Epithelial cell of esophagus (primary cell): ENCODE measurements around the gene FOXJ2.

Source experiments
- DNase-seq: peaks from one replicate; pipeline ENCODE4 v3.0.0; 2010; ENCODE audit warnings: low read depth
- H3K4me3 ChIP-seq: 2 replicates; pipeline ENCODE4 v1.5.1; 2011; ENCODE audit warnings: mild to moderate bottlenecking, low read length, control low read depth
- CTCF ChIP-seq: IDR thresholded peaks from 2 replicates; pipeline ENCODE4 v1.5.1; 2011; ENCODE audit warnings: low read depth, mild to moderate bottlenecking, low read length, control low read depth, inconsistent platforms; ENCODE audit not compliant: insufficient read depth; ENCODE audit errors: missing control alignments

FOXJ2 gene

GRCh38 chr12:8038659-8039114 is 6.2 kb downstream of the FOXJ2 start:
- DNase-seq = peak; percentile 69
- TF ChIP-seq CTCF = no peak
- peak overlapping the region; percentile 21 for H3K4me3 ChIP-seq

- DNase-seq = no peak
- no peak overlapping the region for H3K4me3 ChIP-seq
- no peak for TF ChIP-seq CTCF
These were observed 8.3 kb downstream of the FOXJ2 start for GRCh38 chr12:8040791-8041190.

- peak; percentile 72 for DNase-seq
- TF ChIP-seq CTCF = peak; percentile 83
- H3K4me3 ChIP-seq = no peak overlapping the region
These were observed 13.7 kb downstream of the FOXJ2 start for GRCh38 chr12:8045952-8046944.

- no peak overlapping the region for H3K4me3 ChIP-seq
These were observed 15.3 kb downstream of the FOXJ2 start for GRCh38 chr12:8047842-8048241.

GRCh38 chr12:8048906-8049305 is 16.4 kb downstream of the FOXJ2 start:
- DNase-seq = no peak
- H3K4me3 ChIP-seq = no peak overlapping the region
- no peak for TF ChIP-seq CTCF

More at GRCh38 chr12:8047842-8048241, 15.3 kb downstream of the FOXJ2 start:
- TF ChIP-seq CTCF = no peak
- DNase-seq = no peak

- no peak for TF ChIP-seq CTCF
- no peak for DNase-seq
These were observed 18.2 kb downstream of the FOXJ2 start for GRCh38 chr12:8050600-8051250.

More at GRCh38 chr12:8050600-8051250, 18.2 kb downstream of the FOXJ2 start:
- H3K4me3 ChIP-seq = no peak overlapping the region
